SU-DHL-6 (cell line): ENCODE data around the gene BTBD9.

Source experiments
- EZH2phosphoT487 ChIP-seq: fragments of 200-600 bp; sonication (generic), shearing (Covaris generic); conservative IDR thresholded peaks from 2 replicates; pipeline ENCODE4 v1.6.1; 2018; ENCODE audit warnings: mild to moderate bottlenecking, antibody characterized with exemption, low read length, moderate library complexity, mixed read lengths
- TF ChIP-seq, protein P1 (sequence below): fragments of 200-600 bp; sonication (generic); IDR thresholded peaks from one replicate; pipeline ENCODE4 v1.5.1; 2017; ENCODE audit warnings: antibody characterized with exemption, mild to moderate bottlenecking, low read length, moderate library complexity; ENCODE audit not compliant: insufficient read depth, poor library complexity, severe bottlenecking

DNA sequence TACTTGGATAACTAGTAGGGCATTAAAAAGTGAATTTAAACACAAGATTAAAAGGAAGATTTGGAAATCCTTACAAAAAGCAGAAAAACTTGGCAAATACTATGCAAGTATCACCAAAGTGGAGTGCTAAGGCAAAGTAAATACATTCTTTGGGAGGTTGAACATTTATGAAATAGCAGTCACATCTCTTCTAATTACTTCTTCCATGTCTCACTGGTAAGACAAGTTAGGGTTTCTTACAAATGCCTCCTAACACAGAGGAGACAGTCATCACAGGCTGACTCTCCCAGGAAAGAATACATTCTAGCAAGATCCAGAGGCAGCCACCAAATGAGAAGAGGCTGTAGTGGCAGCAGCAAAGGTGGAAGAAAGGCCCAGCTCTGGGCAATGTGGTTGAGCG lies 298.2 kb downstream of the BTBD9 start:
- TF ChIP-seq, protein P1, sequence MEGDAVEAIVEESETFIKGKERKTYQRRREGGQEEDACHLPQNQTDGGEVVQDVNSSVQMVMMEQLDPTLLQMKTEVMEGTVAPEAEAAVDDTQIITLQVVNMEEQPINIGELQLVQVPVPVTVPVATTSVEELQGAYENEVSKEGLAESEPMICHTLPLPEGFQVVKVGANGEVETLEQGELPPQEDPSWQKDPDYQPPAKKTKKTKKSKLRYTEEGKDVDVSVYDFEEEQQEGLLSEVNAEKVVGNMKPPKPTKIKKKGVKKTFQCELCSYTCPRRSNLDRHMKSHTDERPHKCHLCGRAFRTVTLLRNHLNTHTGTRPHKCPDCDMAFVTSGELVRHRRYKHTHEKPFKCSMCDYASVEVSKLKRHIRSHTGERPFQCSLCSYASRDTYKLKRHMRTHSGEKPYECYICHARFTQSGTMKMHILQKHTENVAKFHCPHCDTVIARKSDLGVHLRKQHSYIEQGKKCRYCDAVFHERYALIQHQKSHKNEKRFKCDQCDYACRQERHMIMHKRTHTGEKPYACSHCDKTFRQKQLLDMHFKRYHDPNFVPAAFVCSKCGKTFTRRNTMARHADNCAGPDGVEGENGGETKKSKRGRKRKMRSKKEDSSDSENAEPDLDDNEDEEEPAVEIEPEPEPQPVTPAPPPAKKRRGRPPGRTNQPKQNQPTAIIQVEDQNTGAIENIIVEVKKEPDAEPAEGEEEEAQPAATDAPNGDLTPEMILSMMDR, result no peak
- TF ChIP-seq EZH2phosphoT487, result no peak
